Neural cell (in vitro differentiated cells): Measurements from ENCODE around the gene CNTN4.

Source experiments
- EZH2 ChIP-seq: fragments of 200-600, 300-800 bp; shearing (Covaris generic), sonication (generic); IDR thresholded peaks from 2 replicates; pipeline ENCODE4 v1.6.1; 2014; ENCODE audit warnings: antibody characterized with exemption, low read length, borderline replicate concordance, mild to moderate bottlenecking; ENCODE audit not compliant: insufficient read depth, poor library complexity, severe bottlenecking
- MXI1 ChIP-seq: fragments of 450-650 bp; conservative IDR thresholded peaks from 2 replicates; pipeline ENCODE4 v1.6.1; 2014; ENCODE audit warnings: antibody characterized with exemption, mild to moderate bottlenecking; ENCODE audit not compliant: poor library complexity, severe bottlenecking
- POLR2AphosphoS5 ChIP-seq: IDR thresholded peaks from 2 replicates; pipeline ENCODE4 v1.6.1; 2012
- RAD21 ChIP-seq: fragments of 450-650 bp; conservative IDR thresholded peaks from 2 replicates; pipeline ENCODE4 v1.6.1; 2014; ENCODE audit warnings: antibody characterized with exemption, mild to moderate bottlenecking, moderate library complexity
- TAF1 ChIP-seq: IDR thresholded peaks from 2 replicates; pipeline ENCODE4 v1.6.1; 2012; ENCODE audit warnings: low read depth
- TF ChIP-seq, protein P1 (sequence below): fragments of 450-650 bp; IDR thresholded peaks from 2 replicates; pipeline ENCODE4 v1.5.1; 2014; ENCODE audit warnings: antibody characterized with exemption, mild to moderate bottlenecking, moderate library complexity; ENCODE audit not compliant: poor library complexity, severe bottlenecking

DNA sequence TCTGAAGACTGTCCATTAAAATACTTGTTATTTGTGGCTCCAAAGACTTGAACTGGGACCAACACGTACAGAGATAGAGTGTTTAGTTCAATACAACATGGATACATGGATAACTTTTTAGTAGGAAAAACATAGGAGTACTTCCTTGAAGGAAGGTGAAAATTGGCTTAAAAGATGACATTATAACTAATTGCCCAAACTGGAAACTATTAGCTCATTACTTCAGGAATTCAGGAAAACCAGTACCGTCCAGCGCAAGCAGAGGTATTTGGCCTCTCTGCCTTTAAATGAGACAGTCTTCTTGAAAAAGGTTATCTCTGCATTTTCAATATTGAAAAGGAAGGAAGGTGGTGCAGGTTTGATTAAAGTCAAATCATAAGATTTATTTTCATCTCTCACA lies 777.0 kb downstream of the CNTN4 start:
- TF ChIP-seq, protein P1, sequence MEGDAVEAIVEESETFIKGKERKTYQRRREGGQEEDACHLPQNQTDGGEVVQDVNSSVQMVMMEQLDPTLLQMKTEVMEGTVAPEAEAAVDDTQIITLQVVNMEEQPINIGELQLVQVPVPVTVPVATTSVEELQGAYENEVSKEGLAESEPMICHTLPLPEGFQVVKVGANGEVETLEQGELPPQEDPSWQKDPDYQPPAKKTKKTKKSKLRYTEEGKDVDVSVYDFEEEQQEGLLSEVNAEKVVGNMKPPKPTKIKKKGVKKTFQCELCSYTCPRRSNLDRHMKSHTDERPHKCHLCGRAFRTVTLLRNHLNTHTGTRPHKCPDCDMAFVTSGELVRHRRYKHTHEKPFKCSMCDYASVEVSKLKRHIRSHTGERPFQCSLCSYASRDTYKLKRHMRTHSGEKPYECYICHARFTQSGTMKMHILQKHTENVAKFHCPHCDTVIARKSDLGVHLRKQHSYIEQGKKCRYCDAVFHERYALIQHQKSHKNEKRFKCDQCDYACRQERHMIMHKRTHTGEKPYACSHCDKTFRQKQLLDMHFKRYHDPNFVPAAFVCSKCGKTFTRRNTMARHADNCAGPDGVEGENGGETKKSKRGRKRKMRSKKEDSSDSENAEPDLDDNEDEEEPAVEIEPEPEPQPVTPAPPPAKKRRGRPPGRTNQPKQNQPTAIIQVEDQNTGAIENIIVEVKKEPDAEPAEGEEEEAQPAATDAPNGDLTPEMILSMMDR = no peak
- TF ChIP-seq EZH2 = no peak
- TF ChIP-seq POLR2AphosphoS5 = no peak
- TF ChIP-seq MXI1 = no peak
- no peak for TF ChIP-seq TAF1
- TF ChIP-seq RAD21 = no peak
